Peyer's patch (tissue), 4 donors: Measurements from ENCODE around the gene AZIN2. TPM values are rescaled to one million over a fixed set of nuclear protein-coding genes. Genes with fewer than 3 reads are reported as not detected.
"Not testable (repeated sequence)": the region's sequence is repeated elsewhere in the genome, so short reads cannot be mapped to it uniquely, and the experiment has no call there.

Source experiments
- DNase-seq, 3 donors: peaks; one replicate each; pipeline ENCODE4 v3.0.0-alpha.2; 2017 to 2019
- H3K27ac ChIP-seq, 4 donors: fragments of 200-600 bp; sonication (generic); one replicate each; pipeline ENCODE4 v1.5.1; 2016 to 2019
- H3K27me3 ChIP-seq, 2 donors: fragments of 200-600 bp; sonication (generic); one replicate each; pipeline ENCODE4 v1.5.1; 2019
- H3K36me3 ChIP-seq, 3 donors: fragments of 200-600 bp; sonication (generic); one replicate each; pipeline ENCODE4 v1.5.1; 2016 to 2019
- H3K4me1 ChIP-seq, 4 donors: fragments of 200-600 bp; sonication (generic); one replicate each; pipeline ENCODE4 v1.5.1; 2016 to 2019
- H3K4me3 ChIP-seq, 4 donors: fragments of 200-600 bp; sonication (generic); 1 replicate in 3 of 4; 2 replicates in 1 of 4; pipeline ENCODE4 v1.5.1; 2016 to 2019; ENCODE audit warnings: mild to moderate bottlenecking in 1 of 4
- H3K9me3 ChIP-seq, 4 donors: fragments of 200-600 bp; sonication (generic); one replicate each; pipeline ENCODE4 v1.5.1; 2016 to 2019; ENCODE audit warnings: mild to moderate bottlenecking in 1 of 4
- CTCF ChIP-seq, 6 experiments: fragments of 450-650 bp in 4 of 6; fragments of 200-600 bp in 2 of 6; sonication (generic) in 1 of 6; IDR thresholded peaks; one replicate each; pipeline ENCODE4 v1.5.1; 2017 to 2019; ENCODE audit warnings: antibody characterized with exemption in 6 of 6, mild to moderate bottlenecking in 3 of 6, moderate library complexity in 1 of 6
- POLR2A ChIP-seq, 2 donors: fragments of 450-650 bp; IDR thresholded peaks; one replicate each; pipeline ENCODE4 v1.5.1; 2017; ENCODE audit warnings: antibody characterized with exemption in 2 of 2, mild to moderate bottlenecking in 2 of 2, moderate library complexity in 2 of 2
- total RNA-seq, 4 donors: library from RNA; depleted of rRNA; stranded (reverse); fragments of >200 nt; gene quantifications; one replicate each; pipeline ENCODE4 v1.1.0, GENCODE V29; 2016

AZIN2 gene
- total RNA-seq, 4 donors from 2014 or later, result 0.95 to 26.4 (median 2.2) TPM

GRCh38 chr1:33096363-33097005, 15.5 kb downstream of the AZIN2 start:
- no peaks in the 10 kb centered on the region for H3K27me3 ChIP-seq
- no peaks in the 10 kb centered on the region for H3K36me3 ChIP-seq
- DNase-seq, result peak in 1 of 3 donors; percentile 5
- no peak overlapping the region for H3K4me3 ChIP-seq
- TF ChIP-seq POLR2A (IDR thresholded peaks at IDR 0.05) (no peak), CTCF (IDR thresholded peaks at IDR 0.05) (no peak)
- no peaks in the 10 kb centered on the region for H3K4me1 ChIP-seq
- no peak overlapping the region for H3K27ac ChIP-seq
- no peaks in the 10 kb centered on the region for H3K9me3 ChIP-seq

GRCh38 chr1:33097137-33097611, 16.2 kb downstream of the AZIN2 start:
- TF ChIP-seq CTCF (IDR thresholded peaks at IDR 0.05), result no peak
- no peak for TF ChIP-seq POLR2A (IDR thresholded peaks at IDR 0.05)
- no peak for DNase-seq
- Histone ChIP-seq H3K4me3 (no peak overlapping the region), H3K4me1 (no peaks in the 10 kb centered on the region), H3K36me3 (no peaks in the 10 kb centered on the region), H3K27ac (no peak overlapping the region), H3K27me3 (no peaks in the 10 kb centered on the region), H3K9me3 (no peaks in the 10 kb centered on the region)

DNA sequence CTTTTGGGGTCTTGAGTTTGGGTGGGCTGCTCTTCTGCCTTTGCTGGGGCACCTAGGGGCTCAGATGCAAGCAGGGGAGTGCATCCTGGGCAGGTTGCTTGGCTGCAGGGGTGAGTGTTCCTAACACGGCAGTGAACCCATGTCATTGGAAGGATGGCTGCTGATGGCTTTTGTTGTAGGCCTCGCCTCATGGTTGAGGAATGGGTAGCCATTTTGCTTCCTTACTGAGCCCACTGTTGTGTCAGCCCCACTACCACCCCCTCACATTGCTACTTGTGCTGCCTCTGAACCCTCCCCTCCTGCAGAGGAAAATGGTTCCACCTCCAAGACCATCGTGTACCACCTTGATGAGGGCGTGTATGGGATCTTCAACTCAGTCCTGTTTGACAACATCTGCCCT, 16.8 kb downstream of the AZIN2 start:
- DNase-seq, result no peak
- no peak overlapping the region for H3K27ac ChIP-seq

DNA sequence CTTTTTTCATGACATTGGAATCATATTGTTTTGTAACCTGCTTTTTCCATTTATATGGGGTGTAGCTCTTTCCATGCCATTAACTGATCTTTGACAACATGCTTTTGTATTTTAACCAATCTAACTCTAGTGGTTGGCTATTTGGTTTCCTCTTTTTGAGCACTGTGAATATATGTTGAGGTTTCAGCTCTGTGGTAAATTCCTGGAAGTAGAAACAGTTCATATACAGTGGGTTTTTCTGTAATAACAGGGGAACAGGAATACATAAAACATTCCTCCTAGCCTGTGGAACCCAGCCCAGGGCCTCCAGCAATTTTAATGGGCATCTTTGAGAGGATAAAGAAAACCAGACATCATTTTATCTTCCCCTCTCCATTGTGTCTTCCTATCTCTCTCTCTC, 17.4 kb downstream of the AZIN2 start:
- DNase-seq, result no peak
- no peaks in the 10 kb centered on the region for H3K9me3 ChIP-seq
- peak overlapping the region; percentile 59 to 79 (median 70) for H3K27ac ChIP-seq
- no peak for TF ChIP-seq CTCF (IDR thresholded peaks at IDR 0.05)
- no peak for TF ChIP-seq POLR2A (IDR thresholded peaks at IDR 0.05)
- H3K36me3 ChIP-seq, result no peaks in the 10 kb centered on the region
- H3K4me1 ChIP-seq, result no peaks in the 10 kb centered on the region
- H3K27me3 ChIP-seq, result no peaks in the 10 kb centered on the region
- no peak overlapping the region for H3K4me3 ChIP-seq

More for the DNA sequence above, 16.8 kb downstream of the AZIN2 start:
- Histone ChIP-seq H3K27me3 (no peaks in the 10 kb centered on the region), H3K36me3 (no peaks in the 10 kb centered on the region), H3K4me3 (no peak overlapping the region), H3K4me1 (no peaks in the 10 kb centered on the region), H3K9me3 (no peaks in the 10 kb centered on the region)
- TF ChIP-seq CTCF (IDR thresholded peaks at IDR 0.05), result no peak
- no peak for TF ChIP-seq POLR2A (IDR thresholded peaks at IDR 0.05)

GRCh38 chr1:33099290-33100118, 18.6 kb downstream of the AZIN2 start:
- Histone ChIP-seq H3K27ac (peak overlapping the region; percentile 59 to 79 (median 70)), H3K9me3 (no peaks in the 10 kb centered on the region), H3K27me3 (no peaks in the 10 kb centered on the region), H3K4me3 (no peak overlapping the region), H3K36me3 (no peaks in the 10 kb centered on the region), H3K4me1 (no peaks in the 10 kb centered on the region)
- DNase-seq, result peak in 2 of 3 donors; percentile 77 to 88
- no peak for TF ChIP-seq POLR2A (IDR thresholded peaks at IDR 0.05)
- peak in 5 of 6 experiments; percentile 21 to 47 (median 30) for TF ChIP-seq CTCF (IDR thresholded peaks at IDR 0.05)

DNA sequence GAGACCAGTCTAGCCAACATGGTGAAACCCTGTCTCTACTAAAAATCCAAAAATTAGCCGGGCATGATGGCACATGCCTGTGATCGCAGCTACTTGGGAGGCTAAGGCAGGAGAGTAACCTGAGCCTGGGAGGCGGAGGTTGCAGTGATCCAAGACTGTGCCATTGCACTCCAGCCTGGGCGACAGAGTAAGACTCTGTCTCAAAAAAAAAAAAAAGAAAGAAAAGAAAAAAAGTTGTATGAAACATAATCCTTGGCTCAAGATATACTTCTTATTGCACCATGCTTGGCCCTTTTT, 19.1 kb downstream of the AZIN2 start:
- not testable (repeated sequence) for H3K36me3 ChIP-seq, H3K4me3 ChIP-seq, DNase-seq, H3K9me3 ChIP-seq, H3K27me3 ChIP-seq, H3K4me1 ChIP-seq
- H3K27ac ChIP-seq, result peak overlapping the region; percentile 28 to 79 (median 70)
